ENCODE results near the gene NEURL2.
"Not testable (repeated sequence)": the region's sequence is repeated elsewhere in the genome, so short reads cannot be mapped to it uniquely, and the experiment has no call there.

Gene NEURL2

GRCh38 chr20:45897692-45898091, 6.7 kb upstream of the NEURL2 start:
- no peak for DNase-seq

GRCh38 chr20:45897289-45897688, 6.3 kb upstream of the NEURL2 start:
- no peak for DNase-seq

- no peak for DNase-seq
These were observed 5.7 kb upstream of the NEURL2 start for GRCh38 chr20:45896641-45897161.

- no peak for DNase-seq
These were observed 3.8 kb upstream of the NEURL2 start for GRCh38 chr20:45894797-45895196.

- DNase-seq = no peak
These were observed 2.8 kb upstream of the NEURL2 start for GRCh38 chr20:45893831-45894230.

GRCh38 chr20:45892828-45893500, 2.0 kb upstream of the NEURL2 start:
- no peak for DNase-seq

GRCh38 chr20:45892049-45892825, 1.2 kb upstream of the NEURL2 start:
- no peak for DNase-seq

- peak; percentile 19 to 36 for DNase-seq
These were observed 677 bp downstream of the NEURL2 start for GRCh38 chr20:45890077-45890984.

GRCh38 chr20:45888681-45889080, 2.3 kb downstream of the NEURL2 start:
- DNase-seq = no peak

- DNase-seq = no peak
These were observed 3.7 kb downstream of the NEURL2 start, which contains the start of gene SPATA25 for GRCh38 chr20:45887346-45887715. Gene SPATA25, minus strand, starts transcription at chr20:45887622. Its CDS starts 32 bp downstream, at chr20:45887590.

GRCh38 chr20:45886590-45887345, 4.2 kb downstream of the NEURL2 start:
- DNase-seq = no peak

GRCh38 chr20:45883100-45883469, 7.9 kb downstream of the NEURL2 start:
- no peak for DNase-seq

GRCh38 chr20:45882469-45883099, 8.4 kb downstream of the NEURL2 start:
- no peak for DNase-seq

- DNase-seq = peak; percentile 85 to 98
These were observed 9.8 kb downstream of the NEURL2 start, which contains the start of gene ZSWIM1 for GRCh38 chr20:45880988-45881788. Gene ZSWIM1, plus strand, starts transcription at chr20:45881227. Its CDS starts 1,366 bp downstream, at chr20:45882593.

- no peak for DNase-seq
These were observed 12.8 kb downstream of the NEURL2 start for GRCh38 chr20:45878076-45878761.

GRCh38 chr20:45874576-45874975, 16.4 kb downstream of the NEURL2 start:
- no peak for DNase-seq

- DNase-seq = not testable (repeated sequence)
These were observed 16.9 kb downstream of the NEURL2 start for GRCh38 chr20:45874104-45874481.

- no peak for DNase-seq
These were observed 17.5 kb downstream of the NEURL2 start for GRCh38 chr20:45873409-45874103.

GRCh38 chr20:45872626-45873025, 18.4 kb downstream of the NEURL2 start:
- no peak for DNase-seq

GRCh38 chr20:45867819-45868176, 23.2 kb downstream of the NEURL2 start:
- no peak for DNase-seq

Measured in bone marrow (tissue), 2 donors.